GM18526 (cell line): Measurements from ENCODE around the gene EFNB2.

ENCODE experiments used
- POLR2A ChIP-seq: IDR thresholded peaks from 3 replicates; pipeline ENCODE4 v1.6.1; 2011; ENCODE audit not compliant: insufficient read length; ENCODE audit errors: extremely low read depth

EFNB2 gene

GRCh38 chr13:106490569-106491321 is 44.7 kb downstream of the EFNB2 start:
- TF ChIP-seq POLR2A = no peak

- no peak for TF ChIP-seq POLR2A
Observed at GRCh38 chr13:106489849-106490568, 45.5 kb downstream of the EFNB2 start.

GRCh38 chr13:106488686-106489085 is 46.8 kb downstream of the EFNB2 start:
- TF ChIP-seq POLR2A = no peak

- TF ChIP-seq POLR2A = no peak
Observed at GRCh38 chr13:106488076-106488475, 47.4 kb downstream of the EFNB2 start.

DNA sequence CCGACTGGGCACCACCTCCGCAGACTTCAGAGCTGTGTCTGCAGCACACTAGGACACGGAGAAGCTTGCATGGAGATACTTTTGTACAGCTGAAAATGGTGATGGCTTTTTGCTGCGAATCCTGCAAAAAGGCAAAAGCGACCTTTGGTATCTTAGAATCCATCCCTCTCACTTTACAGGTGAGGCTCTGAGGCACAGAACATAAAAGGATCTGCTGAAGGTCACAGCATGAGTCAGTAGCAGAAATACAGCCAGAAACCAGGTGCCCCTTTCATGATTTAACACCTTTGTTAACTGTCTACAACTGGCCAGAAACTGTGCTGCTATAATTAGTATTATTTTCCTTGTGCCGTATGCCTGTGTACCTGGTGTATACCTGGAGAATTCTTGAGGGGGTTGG is 48.3 kb downstream of the EFNB2 start:
- TF ChIP-seq POLR2A = no peak

- TF ChIP-seq POLR2A = no peak
Observed at GRCh38 chr13:106486287-106486686, 49.2 kb downstream of the EFNB2 start.

DNA sequence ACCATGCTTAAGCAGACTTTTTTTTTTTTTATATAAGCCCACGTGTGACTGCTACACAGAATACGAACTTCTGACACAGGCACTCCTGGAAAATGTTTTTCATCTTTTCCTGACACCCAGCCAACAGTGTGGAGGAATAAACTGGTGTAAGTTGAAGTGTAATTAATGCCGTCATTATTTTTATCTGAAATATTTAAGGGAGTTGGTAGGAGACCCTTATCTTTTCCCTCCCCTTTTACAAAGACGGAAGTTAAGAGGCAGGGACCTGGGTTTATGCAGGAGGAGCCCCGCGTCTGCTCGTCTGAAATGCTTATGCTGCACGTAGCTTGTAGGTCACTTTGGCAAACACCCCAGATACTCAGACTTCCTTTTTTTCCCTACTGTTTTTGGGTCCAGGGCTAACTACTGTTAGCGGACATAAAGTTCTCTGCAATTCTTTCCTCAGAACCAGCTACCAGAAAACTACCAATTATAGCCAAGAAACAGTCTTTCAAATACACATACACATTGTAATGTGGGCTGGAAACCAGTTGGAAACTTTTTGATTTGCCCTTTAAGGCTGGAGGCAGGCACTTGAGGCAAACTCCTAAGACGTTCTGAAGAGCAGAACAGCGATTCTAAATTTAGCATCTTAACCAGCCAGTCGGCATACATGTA is 50.8 kb downstream of the EFNB2 start:
- no peak for TF ChIP-seq POLR2A

- no peak for TF ChIP-seq POLR2A
Observed at GRCh38 chr13:106484084-106484483, 51.4 kb downstream of the EFNB2 start.

- TF ChIP-seq POLR2A = no peak
Observed at GRCh38 chr13:106481919-106482318, 53.5 kb downstream of the EFNB2 start.

DNA sequence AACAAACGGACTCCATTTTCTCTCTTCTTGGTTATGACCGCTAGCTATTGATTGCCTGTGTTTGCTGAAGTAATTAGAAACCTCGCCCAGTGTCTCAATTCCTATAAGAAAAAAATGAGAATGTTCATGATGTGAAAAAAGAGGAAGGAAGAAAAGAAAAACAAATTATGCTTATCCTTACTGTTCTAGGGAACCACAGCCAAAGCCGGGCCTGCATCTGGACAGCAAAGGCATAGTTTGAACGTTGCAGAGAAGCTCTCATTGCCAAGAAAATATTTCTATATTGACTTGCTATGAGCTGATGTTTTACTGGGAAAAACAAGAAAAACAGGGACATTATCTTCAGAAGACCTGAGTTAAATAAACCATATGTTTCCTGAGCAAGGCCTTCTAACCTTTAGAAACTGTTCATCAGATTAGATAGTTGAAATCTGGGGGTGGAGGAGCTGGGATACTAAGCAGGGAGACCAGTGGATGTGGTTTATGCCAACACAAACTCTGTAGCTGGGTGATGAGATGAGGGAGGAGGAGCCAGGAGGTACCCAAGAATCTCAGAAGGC is 55.0 kb downstream of the EFNB2 start:
- no peak for TF ChIP-seq POLR2A

GRCh38 chr13:106479929-106480328 is 55.5 kb downstream of the EFNB2 start:
- TF ChIP-seq POLR2A = no peak

DNA sequence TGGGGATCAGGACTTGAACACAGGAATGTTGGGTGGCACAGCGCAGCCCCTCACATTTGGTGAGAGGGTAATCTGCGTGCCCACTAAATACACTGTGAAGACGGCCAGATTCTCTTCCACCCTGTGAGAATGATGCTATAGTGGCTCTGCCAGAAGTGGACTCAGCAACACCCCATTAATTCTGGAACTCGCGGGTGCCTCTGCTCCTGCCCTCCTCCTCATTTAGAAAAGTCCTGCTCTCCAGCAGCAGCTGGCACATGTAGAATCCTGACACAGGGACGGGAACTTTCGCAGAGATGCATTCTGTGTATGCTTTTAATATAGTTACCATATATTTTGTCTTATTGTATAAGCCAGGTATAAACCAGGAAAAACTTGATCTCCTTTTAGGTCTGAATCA is 57.3 kb downstream of the EFNB2 start:
- TF ChIP-seq POLR2A = no peak

- no peak for TF ChIP-seq POLR2A
Observed at GRCh38 chr13:106477303-106477702, 58.2 kb downstream of the EFNB2 start.

- no peak for TF ChIP-seq POLR2A
Observed at GRCh38 chr13:106475852-106476251, 59.6 kb downstream of the EFNB2 start.

DNA sequence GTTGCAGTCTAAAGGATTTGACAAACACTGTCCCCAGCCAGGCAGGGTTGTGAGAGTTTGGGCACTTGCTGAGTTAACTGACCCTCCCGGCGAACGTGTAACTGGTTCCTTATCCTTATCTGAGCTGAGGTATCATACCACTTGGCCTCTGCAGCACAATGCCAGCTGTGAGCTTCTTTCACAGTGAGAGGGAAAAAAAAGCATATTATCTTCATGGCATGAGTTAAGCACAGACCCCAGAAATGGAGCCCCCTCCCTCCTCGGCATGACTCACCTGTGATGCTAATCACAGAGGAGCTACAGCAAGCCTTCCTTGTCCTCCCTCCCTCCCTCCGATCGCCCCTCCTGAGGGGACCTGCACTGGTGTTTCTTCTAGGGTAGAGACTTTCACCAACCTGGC is 60.5 kb downstream of the EFNB2 start:
- TF ChIP-seq POLR2A = no peak

GRCh38 chr13:106473154-106473553 is 62.3 kb downstream of the EFNB2 start:
- TF ChIP-seq POLR2A = no peak

- no peak for TF ChIP-seq POLR2A
Observed at GRCh38 chr13:106472621-106473020, 62.8 kb downstream of the EFNB2 start.
